SH-SY5Y (cell line): ENCODE data around the gene C10orf95.

ENCODE experiments used
- GATA2 ChIP-seq: IDR thresholded peaks from 2 replicates; pipeline ENCODE4 v1.6.1; 2011; ENCODE audit warnings: mild to moderate bottlenecking, low read depth, low read length
- GATA3 ChIP-seq: IDR thresholded peaks from 2 replicates; pipeline ENCODE4 v1.6.1; 2011; ENCODE audit warnings: low read depth, mild to moderate bottlenecking, low read length, moderate library complexity

- TF ChIP-seq GATA3 (no peak), GATA2 (no peak)
Observed at GRCh38 chr10:102475451-102476040, 24.2 kb upstream of the C10orf95 start.
